ENCODE results near the gene MPV17L2.
"Not testable (repeated sequence)": the region's sequence is repeated elsewhere in the genome, so short reads cannot be mapped to it uniquely, and the experiment has no call there.

Gene MPV17L2

GRCh38 chr19:18192673-18193387 lies at the start of gene MPV17L2:
MPV17L2 (plus strand) TSS chr19:18193218; CDS start chr19:18193282, 64 bp downstream.
- DNase-seq = peak; percentile 99

DNA sequence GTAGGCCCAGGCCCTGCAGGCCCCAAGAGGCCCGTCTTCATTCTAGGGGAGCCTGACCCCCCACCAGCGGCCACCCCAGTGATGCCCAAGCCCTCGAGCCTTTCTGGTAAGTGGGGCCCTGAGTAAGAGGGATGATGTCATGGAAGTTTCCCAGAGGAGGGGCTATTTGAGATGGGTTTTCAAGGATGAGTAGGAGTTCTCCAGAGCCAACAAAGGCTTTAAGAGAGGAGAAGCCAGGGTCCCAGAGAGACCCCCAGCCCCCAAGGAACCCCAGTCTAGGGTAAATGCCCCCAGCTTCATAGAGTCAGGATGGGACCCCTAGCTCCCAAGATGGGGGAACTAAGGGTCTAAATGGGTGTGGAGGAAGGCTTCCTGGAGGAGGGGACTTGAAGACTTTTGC lies 49.1 kb upstream of the MPV17L2 start:
- no peak for DNase-seq

- DNase-seq = no peak
Observed at GRCh38 chr19:18144361-18144760, 48.7 kb upstream of the MPV17L2 start.

GRCh38 chr19:18144906-18145305 lies 48.1 kb upstream of the MPV17L2 start:
- no peak for DNase-seq

DNA sequence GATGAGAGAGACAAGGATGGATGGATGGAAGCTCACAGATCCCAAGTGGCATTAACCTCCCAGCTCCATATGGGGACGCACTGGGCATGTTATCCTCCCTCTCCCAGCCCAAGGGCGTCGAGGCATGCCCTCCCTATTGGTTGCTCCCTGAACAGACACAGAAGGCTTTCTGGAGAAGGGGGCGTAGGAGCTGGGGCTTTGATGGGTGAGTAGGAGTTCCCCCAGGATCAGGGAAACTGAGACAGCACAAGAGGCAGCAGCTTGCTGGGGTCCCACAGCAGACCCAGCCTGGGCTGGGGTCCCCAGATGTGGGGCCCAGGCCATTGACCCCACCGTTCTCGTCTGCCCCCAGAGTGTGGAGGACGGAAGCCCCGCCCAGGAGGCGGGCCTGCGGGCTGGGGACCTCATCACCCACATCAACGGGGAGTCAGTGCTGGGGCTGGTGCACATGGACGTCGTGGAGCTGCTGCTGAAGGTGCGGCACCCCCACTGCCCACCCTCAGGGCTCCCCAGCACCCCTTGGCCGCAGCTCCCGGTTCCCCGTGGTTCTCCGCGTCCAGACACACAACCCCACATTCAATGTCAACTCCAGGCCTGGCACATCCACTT lies 47.5 kb upstream of the MPV17L2 start:
- DNase-seq = no peak

DNA sequence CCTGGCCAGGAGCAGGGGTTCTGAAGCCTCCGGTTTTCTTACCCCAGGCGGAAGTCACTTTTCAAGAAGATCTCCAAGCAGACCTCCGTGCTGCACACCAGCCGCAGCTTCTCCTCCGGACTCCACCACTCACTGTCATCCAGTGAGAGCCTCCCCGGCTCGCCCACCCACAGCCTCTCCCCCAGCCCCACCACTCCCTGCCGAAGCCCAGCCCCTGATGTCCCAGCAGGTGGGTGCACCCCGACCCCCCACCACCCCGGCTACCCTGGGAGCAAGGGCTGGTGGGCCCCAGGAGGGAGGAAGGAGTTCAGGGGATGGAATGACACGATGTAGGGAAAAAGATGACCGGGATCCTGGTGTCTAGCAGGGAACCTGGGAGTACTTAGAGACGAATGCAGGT lies 45.6 kb upstream of the MPV17L2 start:
- no peak for DNase-seq

- no peak for DNase-seq
Observed at GRCh38 chr19:18149596-18149975, 43.4 kb upstream of the MPV17L2 start.

- DNase-seq = no peak
Observed at GRCh38 chr19:18150776-18151624, 42.0 kb upstream of the MPV17L2 start.

DNA sequence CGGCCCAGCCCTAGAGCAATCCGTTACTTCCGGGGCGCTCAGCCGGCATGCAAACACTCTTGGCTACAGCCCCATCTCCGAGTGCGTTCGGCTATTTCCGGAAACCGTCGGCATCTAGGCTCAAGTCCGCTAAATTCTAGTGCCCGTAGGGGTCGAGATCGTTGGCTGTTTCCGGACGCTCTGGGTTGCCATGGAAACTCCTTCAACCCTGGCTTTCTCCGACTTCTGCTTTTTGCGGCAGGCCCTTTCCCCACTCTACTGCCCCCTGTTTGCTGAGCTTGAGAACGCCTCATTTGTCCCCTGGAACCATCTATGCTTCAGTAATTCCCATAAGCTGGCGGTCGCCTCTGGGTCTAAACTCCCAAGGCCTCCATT lies 40.6 kb upstream of the MPV17L2 start:
- DNase-seq = peak; percentile 92

DNA sequence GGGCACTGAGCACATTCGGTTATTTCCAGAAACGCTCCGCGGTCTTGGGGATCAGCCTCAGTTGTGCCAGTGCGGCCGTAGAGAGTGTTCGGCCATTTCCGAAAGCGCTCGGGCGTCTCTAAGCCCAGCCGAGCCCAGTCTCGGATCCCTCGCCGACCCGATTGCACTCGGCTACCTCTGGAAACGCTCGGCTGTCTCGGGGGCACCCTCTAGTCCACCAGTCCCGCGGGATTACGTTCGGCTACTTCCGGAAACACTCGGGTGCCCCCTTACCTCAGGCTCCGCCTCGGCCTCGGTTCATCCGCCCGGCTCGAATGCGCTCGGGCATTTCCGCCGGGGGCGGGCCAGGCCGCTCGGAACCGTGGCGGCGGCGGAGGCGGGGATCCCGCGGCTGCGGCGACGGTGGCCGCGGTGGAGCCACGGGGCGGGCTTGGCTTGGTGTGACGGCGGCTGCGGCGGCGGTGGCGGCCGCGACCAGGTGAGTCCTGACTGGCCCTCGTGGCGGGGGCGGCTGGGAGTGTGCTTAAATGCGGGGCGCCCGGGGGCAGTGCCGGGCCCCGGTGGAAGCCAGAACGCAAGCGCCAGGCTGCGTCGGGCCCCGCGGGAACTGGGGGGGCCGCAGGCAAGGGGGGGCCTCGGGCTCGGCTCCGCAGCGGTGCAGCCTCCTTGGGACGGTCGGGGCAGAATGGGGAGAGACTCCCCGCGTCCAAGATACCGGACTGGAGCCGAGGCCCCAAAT lies 40.0 kb upstream of the MPV17L2 start, which contains the start of gene PIK3R2:
Gene PIK3R2, plus strand, starts transcription at position 347 of the 739 bp plus-strand sequence. CDS start 2,717 bp downstream, outside the sequence.
- peak; percentile 91 for DNase-seq

DNA sequence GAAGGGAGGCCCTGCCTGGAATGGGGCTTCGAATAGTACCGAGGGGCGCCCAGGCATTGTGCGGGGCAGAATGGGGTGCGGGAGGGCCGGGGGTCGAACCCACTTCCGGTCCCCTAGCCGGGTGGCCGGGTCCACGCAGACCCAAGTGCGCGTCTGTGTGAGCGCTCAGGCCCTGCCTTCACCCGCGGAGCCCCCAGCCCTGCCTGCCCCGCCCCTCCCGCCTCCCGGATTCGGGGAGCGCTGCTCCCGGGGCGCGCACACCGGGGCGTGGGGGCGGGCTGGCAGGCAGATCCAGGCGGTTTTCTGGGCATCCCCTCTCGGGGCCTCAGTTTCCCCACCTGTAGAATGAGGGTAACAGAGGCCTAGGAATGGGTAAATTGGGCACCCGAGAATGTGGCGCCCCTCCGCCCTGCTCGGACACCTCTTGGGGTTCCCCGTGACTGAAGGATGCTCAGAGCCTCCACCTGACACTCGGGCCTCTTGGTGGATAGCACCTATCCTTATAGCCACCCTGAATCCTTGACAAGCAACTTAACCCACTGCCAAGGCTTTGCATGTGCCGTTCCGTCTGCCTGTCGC lies 39.4 kb upstream of the MPV17L2 start:
- DNase-seq = no peak

GRCh38 chr19:18155095-18156087 lies 37.6 kb upstream of the MPV17L2 start:
- no peak for DNase-seq

- no peak for DNase-seq
Observed at GRCh38 chr19:18156268-18156667, 36.8 kb upstream of the MPV17L2 start.

DNA sequence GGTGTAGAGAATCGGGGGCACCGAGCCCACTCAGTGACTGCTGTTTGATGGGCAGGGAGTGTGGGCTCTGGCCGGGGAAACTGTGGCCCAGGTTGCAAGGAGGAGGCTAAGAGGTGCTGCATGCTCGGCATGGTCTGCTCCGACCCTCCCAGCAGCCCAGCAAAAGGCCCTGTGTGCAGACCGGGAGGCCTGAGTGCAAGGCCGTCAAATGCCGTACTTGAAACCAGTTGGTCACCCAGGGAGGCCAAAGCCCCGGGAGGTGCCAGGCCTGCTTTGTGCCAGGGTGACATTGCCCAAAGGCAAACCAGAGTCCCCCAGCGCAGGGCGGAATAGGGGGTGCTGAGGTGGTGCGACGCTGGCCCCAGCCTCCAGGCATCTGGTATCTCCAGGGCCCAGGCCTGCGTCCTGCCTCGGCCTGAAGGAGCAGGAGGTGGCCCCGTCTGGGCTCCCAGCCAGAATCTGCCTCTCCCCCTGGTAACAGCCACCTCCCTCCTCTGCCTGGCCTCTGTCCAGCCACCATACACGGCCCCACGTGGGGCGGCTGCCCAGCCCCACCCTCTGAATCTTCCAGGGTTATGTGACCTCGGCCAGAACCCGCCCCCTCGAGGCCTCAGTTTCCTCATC lies 36.1 kb upstream of the MPV17L2 start:
- no peak for DNase-seq

GRCh38 chr19:18157465-18158063 lies 35.5 kb upstream of the MPV17L2 start:
- no peak for DNase-seq

GRCh38 chr19:18158467-18158866 lies 34.6 kb upstream of the MPV17L2 start:
- DNase-seq = no peak

GRCh38 chr19:18159059-18159616 lies 33.9 kb upstream of the MPV17L2 start:
- not testable (repeated sequence) for DNase-seq

DNA sequence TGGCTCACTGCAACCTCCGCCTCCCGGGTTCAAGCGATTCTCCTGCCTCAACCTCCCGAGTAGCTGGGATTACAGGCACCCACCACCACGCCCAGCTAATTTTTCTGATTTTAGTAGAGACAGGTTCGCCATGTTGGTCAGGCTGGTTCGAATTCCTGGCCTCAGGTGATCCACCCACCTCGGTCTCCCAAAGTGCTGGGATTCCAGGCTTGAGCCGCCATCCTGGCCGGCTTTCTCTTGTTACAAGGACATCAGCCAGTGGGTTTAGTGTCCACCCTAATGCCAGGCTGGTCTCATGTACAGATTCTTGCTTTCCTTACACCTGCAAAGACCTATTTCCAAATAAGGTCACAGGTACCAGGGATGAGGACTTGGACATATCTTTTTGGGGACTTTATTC lies 33.2 kb upstream of the MPV17L2 start:
- no peak for DNase-seq

GRCh38 chr19:18160493-18160970 lies 32.5 kb upstream of the MPV17L2 start:
- DNase-seq = no peak

Measured in NCI-H1048 (cell line).